ENCODE results near the gene UTS2R.
A peak's percentile ranks its signal among the peaks of the same experiment; 100 is the strongest.

Gene UTS2R

GRCh38 chr17:82386881-82387704 lies 15.5 kb downstream of the UTS2R start (continued):
- TF ChIP-seq ZNF18 (tag by site-specific recombination; IDR thresholded peaks at IDR 0.05) = no peak
- no peak for TF ChIP-seq ZNF280D (tag by site-specific recombination; IDR thresholded peaks at IDR 0.05)
- no peak for TF ChIP-seq ZNF600 (tag by site-specific recombination; IDR thresholded peaks at IDR 0.05)
- TF ChIP-seq ZNF24 (tag by site-specific recombination; IDR thresholded peaks at IDR 0.05) = no peak
- TF ChIP-seq ZNF654 (tag by site-specific recombination; IDR thresholded peaks at IDR 0.05; ENCODE audit: low read depth) = no peak
- TF ChIP-seq SETDB1 (IDR thresholded peaks at IDR 0.05; ENCODE audit: insufficient read length, low read length) = no peak
- TF ChIP-seq ZBTB20 (tag by site-specific recombination; IDR thresholded peaks at IDR 0.05) = no peak
- TF ChIP-seq ZNF76 (tag by site-specific recombination; IDR thresholded peaks at IDR 0.05; ENCODE audit: borderline replicate concordance, low read depth) = no peak
- no peak for TF ChIP-seq SP3 (tag by site-specific recombination; IDR thresholded peaks at IDR 0.05)
- TF ChIP-seq ZNF302 (tag by site-specific recombination; IDR thresholded peaks at IDR 0.05; ENCODE audit: low read depth) = no peak
- TF ChIP-seq ATF2 (tag by site-specific recombination; IDR thresholded peaks at IDR 0.05; ENCODE audit: low read depth) = no peak
- no peak for TF ChIP-seq BCL11B (tag by site-specific recombination; IDR thresholded peaks at IDR 0.05; ENCODE audit: low read depth)
- no peak for TF ChIP-seq HIC1 (tag by site-specific recombination; IDR thresholded peaks at IDR 0.05)
- no peak for TF ChIP-seq ZNF266 (tag by site-specific recombination; IDR thresholded peaks at IDR 0.05; ENCODE audit: low read depth)
- no peak for TF ChIP-seq ZNF214 (tag by site-specific recombination; IDR thresholded peaks at IDR 0.05; ENCODE audit: borderline replicate concordance)
- TF ChIP-seq EGR2 (tag by site-specific recombination; IDR thresholded peaks at IDR 0.05; ENCODE audit: low read depth) = no peak

- Histone ChIP-seq H3K4me3 (ENCODE audit: low read depth, low read length) (no peak overlapping the region), H3K9me3 (ENCODE audit: control insufficient read depth, insufficient read depth, low read depth, low read length) (no peaks in the 10 kb centered on the region), H3K27ac (ENCODE audit: extremely low read depth, low read depth, low read length) (no peak overlapping the region), H3K36me3 (ENCODE audit: control insufficient read depth in 2 of 2, insufficient read depth in 1 of 2, low read length in 2 of 2) (peaks cover 0 to 12% of the 10 kb centered on the region in 2 experiments; a peak in 1 of 3 replicates), H3K4me1 (ENCODE audit: control insufficient read depth, insufficient read depth, low read length) (no peaks in the 10 kb centered on the region)
- ChIA-PET CTCF (no interaction called here), POLR2A (no interaction called here)
- no peak for TF ChIP-seq ZNF571 (tag by site-specific recombination; IDR thresholded peaks at IDR 0.05)
- TF ChIP-seq SALL2 (tag by site-specific recombination; IDR thresholded peaks at IDR 0.05; ENCODE audit: borderline replicate concordance) = peak; percentile 54; the same call in 1 of the 2 replicates
- no peak for TF ChIP-seq ZNF157 (tag by site-specific recombination; IDR thresholded peaks at IDR 0.05)
- no peak for TF ChIP-seq ZNF114 (tag by site-specific recombination; IDR thresholded peaks at IDR 0.05)
- TF ChIP-seq ZNF514 (tag by site-specific recombination; IDR thresholded peaks at IDR 0.05) = no peak
- no peak for TF ChIP-seq ZNF132 (tag by site-specific recombination; IDR thresholded peaks at IDR 0.05; ENCODE audit: borderline replicate concordance)
Measured at GRCh38 chr17:82387705-82388106, 16.1 kb downstream of the UTS2R start.
